Transverse colon (tissue), 4 donors: ENCODE results near the gene DDX10.

Experiments used
- EP300 ChIP-seq: sonication (generic); formaldehyde crosslinking; IDR thresholded peaks from one replicate; pipeline ENCODE4 v1.6.1; 2017; ENCODE audit warnings: antibody characterized with exemption, low read depth
- POLR2AphosphoS5 ChIP-seq, 3 donors: sonication (generic); formaldehyde crosslinking; IDR thresholded peaks; one replicate each; pipeline ENCODE4 v1.6.1; 2016; ENCODE audit warnings: antibody characterized with exemption in 3 of 3
- TF ChIP-seq, protein P1 (sequence below), 5 experiments: fragments of 200-600 bp in 3 of 5; fragments of 450-650 bp in 2 of 5; sonication (generic) in 3 of 5; IDR thresholded peaks; 1 replicate in 2 of 5; 2 replicates in 3 of 5; pipeline ENCODE4 v1.5.1; 2016 to 2017; ENCODE audit warnings: antibody characterized with exemption in 5 of 5, inconsistent platforms in 3 of 5, mild to moderate bottlenecking in 2 of 5, moderate library complexity in 1 of 5

DNA sequence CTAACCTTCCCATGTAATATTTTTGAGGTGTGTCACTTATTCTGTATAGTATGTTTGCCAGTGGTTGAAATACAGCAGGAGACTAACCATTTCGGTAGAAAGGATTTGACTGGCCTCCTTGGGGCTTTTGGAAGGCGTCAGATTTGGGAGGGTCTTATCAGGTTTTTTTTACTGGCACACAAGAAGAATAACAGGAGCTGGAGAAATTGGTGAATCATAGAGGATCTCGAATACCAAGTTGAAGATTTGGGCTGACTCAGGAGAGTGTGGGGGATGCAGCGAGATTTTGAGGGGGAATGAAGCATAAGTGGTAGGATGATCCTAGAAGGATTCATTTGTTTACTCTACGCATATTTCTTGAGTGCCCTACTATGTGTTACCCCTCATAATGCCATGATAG lies 200.5 kb downstream of the DDX10 start:
- TF ChIP-seq, protein P1, sequence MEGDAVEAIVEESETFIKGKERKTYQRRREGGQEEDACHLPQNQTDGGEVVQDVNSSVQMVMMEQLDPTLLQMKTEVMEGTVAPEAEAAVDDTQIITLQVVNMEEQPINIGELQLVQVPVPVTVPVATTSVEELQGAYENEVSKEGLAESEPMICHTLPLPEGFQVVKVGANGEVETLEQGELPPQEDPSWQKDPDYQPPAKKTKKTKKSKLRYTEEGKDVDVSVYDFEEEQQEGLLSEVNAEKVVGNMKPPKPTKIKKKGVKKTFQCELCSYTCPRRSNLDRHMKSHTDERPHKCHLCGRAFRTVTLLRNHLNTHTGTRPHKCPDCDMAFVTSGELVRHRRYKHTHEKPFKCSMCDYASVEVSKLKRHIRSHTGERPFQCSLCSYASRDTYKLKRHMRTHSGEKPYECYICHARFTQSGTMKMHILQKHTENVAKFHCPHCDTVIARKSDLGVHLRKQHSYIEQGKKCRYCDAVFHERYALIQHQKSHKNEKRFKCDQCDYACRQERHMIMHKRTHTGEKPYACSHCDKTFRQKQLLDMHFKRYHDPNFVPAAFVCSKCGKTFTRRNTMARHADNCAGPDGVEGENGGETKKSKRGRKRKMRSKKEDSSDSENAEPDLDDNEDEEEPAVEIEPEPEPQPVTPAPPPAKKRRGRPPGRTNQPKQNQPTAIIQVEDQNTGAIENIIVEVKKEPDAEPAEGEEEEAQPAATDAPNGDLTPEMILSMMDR (IDR thresholded peaks at IDR 0.05), result no peak
- TF ChIP-seq POLR2AphosphoS5 (IDR thresholded peaks at IDR 0.05) (no peak), EP300 (no peak)
